Body of pancreas (tissue), 4 donors: ENCODE results near the gene HID1.

Experiments used
- CTCF ChIP-seq, 7 experiments: fragments of 450-650 bp in 4 of 7; fragments of 200-600 bp in 3 of 7; sonication (generic) in 3 of 7; IDR thresholded peaks; one replicate each; pipeline ENCODE4 v1.5.1; 2016 to 2019; ENCODE audit warnings: antibody characterized with exemption in 7 of 7
- POLR2A ChIP-seq, 3 donors: fragments of 450-650 bp; IDR thresholded peaks; one replicate each; pipeline ENCODE4 v1.6.1; 2016; ENCODE audit warnings: antibody characterized with exemption in 3 of 3, mild to moderate bottlenecking in 2 of 3

GRCh38 chr17:75001915-75002843 lies 29.6 kb upstream of the HID1 start:
- TF ChIP-seq CTCF (IDR thresholded peaks at IDR 0.05) (no peak), POLR2A (IDR thresholded peaks at IDR 0.05) (no peak)
